Measurements from ENCODE around the gene DRD2. TPM values are rescaled to one million over a fixed set of nuclear protein-coding genes. Genes with fewer than 3 reads are reported as not detected.
"Not testable (repeated sequence)": the region's sequence is repeated elsewhere in the genome, so short reads cannot be mapped to it uniquely, and the experiment has no call there.

The DRD2 gene
- total RNA-seq (0.67 and 1.8 TPM in 2 replicates), polyA plus RNA-seq (0.59 and 1.2 TPM in 2 replicates)

GRCh38 chr11:113475160-113475761 is at the start of gene DRD2:
Gene DRD2, minus strand, starts transcription at chr11:113475398. Its CDS starts 50,747 bp downstream, at chr11:113424651.
- H3K36me3 ChIP-seq (replicated peaks; ENCODE audit: insufficient read depth, low read depth), result no peaks in the 10 kb centered on the region
- TF ChIP-seq EZH2 (IDR thresholded peaks at IDR 0.05; ENCODE audit: borderline replicate concordance), result no peak
- no peak for TF ChIP-seq EZH2phosphoT487 (IDR thresholded peaks at IDR 0.05; ENCODE audit: low read depth, severe bottlenecking, unreplicated experiment)
- no peak for TF ChIP-seq CTCF (IDR thresholded peaks at IDR 0.05; ENCODE audit: poor library complexity)
- 3% methylated on average over 26 of the region's 65 CpGs for WGBS (ENCODE audit: low lambda C conversion rate, missing lambda C conversion rate)
- H3K4me1 ChIP-seq (ENCODE audit: insufficient read depth), result peaks cover 4% of the 10 kb centered on the region
- no peak for DNase-seq (ENCODE audit: low spot score)
- no peaks in the 10 kb centered on the region for H3K9me3 ChIP-seq (ENCODE audit: low read depth)
- H3K27ac ChIP-seq, result no peak within 1 kb of the TSS
- no peaks in the 10 kb centered on the region for H3K79me2 ChIP-seq
- no peaks in the 10 kb centered on the region for H3K9me2 ChIP-seq (replicated peaks; ENCODE audit: insufficient read depth)
- peaks cover 3% of the 10 kb centered on the region for H4K20me1 ChIP-seq (ENCODE audit: insufficient read depth, poor library complexity, severe bottlenecking)
- H3K27me3 ChIP-seq, result peaks cover 63% of the 10 kb centered on the region
- H3K4me3 ChIP-seq, result peak within 1 kb of the TSS; percentile 13
- H2AFZ ChIP-seq, result no peak within 1 kb of the TSS
- H3K4me2 ChIP-seq, result peak within 1 kb of the TSS; percentile 84

GRCh38 chr11:113523906-113524305 is 48.7 kb upstream of the DRD2 start:
- not testable (repeated sequence) for H2AFZ ChIP-seq; H3K4me3 ChIP-seq; H3K36me3 ChIP-seq (replicated peaks; ENCODE audit: insufficient read depth, low read depth); H3K4me2 ChIP-seq; H3K79me2 ChIP-seq; H3K9me3 ChIP-seq (ENCODE audit: low read depth); H3K27me3 ChIP-seq; H4K20me1 ChIP-seq (ENCODE audit: insufficient read depth, poor library complexity, severe bottlenecking); H3K27ac ChIP-seq; H3K9me2 ChIP-seq (replicated peaks; ENCODE audit: insufficient read depth); DNase-seq (ENCODE audit: low spot score); H3K4me1 ChIP-seq (ENCODE audit: insufficient read depth)
- WGBS (ENCODE audit: low lambda C conversion rate, missing lambda C conversion rate), result 97% methylated on average over 20 of the region's 24 CpGs

- 75% methylated on average over 3 of the region's 3 CpGs for WGBS (ENCODE audit: low lambda C conversion rate, missing lambda C conversion rate)
- Histone ChIP-seq H2AFZ (no peak overlapping the region), H3K4me1 (ENCODE audit: insufficient read depth) (no peaks in the 10 kb centered on the region), H3K4me3 (no peak overlapping the region), H3K4me2 (no peak overlapping the region), H3K79me2 (no peaks in the 10 kb centered on the region), H3K27me3 (no peaks in the 10 kb centered on the region), H3K27ac (no peak overlapping the region), H3K9me3 (ENCODE audit: low read depth) (no peaks in the 10 kb centered on the region), H3K36me3 (replicated peaks; ENCODE audit: insufficient read depth, low read depth) (no peaks in the 10 kb centered on the region), H4K20me1 (ENCODE audit: insufficient read depth, poor library complexity, severe bottlenecking) (no peaks in the 10 kb centered on the region), H3K9me2 (replicated peaks; ENCODE audit: insufficient read depth) (no peaks in the 10 kb centered on the region)
- DNase-seq (ENCODE audit: low spot score), result no peak
- no peak for TF ChIP-seq EZH2 (IDR thresholded peaks at IDR 0.05; ENCODE audit: borderline replicate concordance)
- TF ChIP-seq EZH2phosphoT487 (IDR thresholded peaks at IDR 0.05; ENCODE audit: low read depth, severe bottlenecking, unreplicated experiment), result no peak
- no peak for TF ChIP-seq CTCF (IDR thresholded peaks at IDR 0.05; ENCODE audit: poor library complexity)
Observed at GRCh38 chr11:113521737-113522517, 46.7 kb upstream of the DRD2 start.

GRCh38 chr11:113519989-113520613 is 44.9 kb upstream of the DRD2 start:
- Histone ChIP-seq H4K20me1 (ENCODE audit: insufficient read depth, poor library complexity, severe bottlenecking) (no peaks in the 10 kb centered on the region), H3K4me1 (ENCODE audit: insufficient read depth) (no peaks in the 10 kb centered on the region), H3K79me2 (no peaks in the 10 kb centered on the region), H3K27ac (no peak overlapping the region), H3K9me3 (ENCODE audit: low read depth) (no peaks in the 10 kb centered on the region), H3K27me3 (no peaks in the 10 kb centered on the region), H3K4me2 (no peak overlapping the region), H3K9me2 (replicated peaks; ENCODE audit: insufficient read depth) (no peaks in the 10 kb centered on the region), H2AFZ (no peak overlapping the region), H3K4me3 (no peak overlapping the region), H3K36me3 (replicated peaks; ENCODE audit: insufficient read depth, low read depth) (no peaks in the 10 kb centered on the region)
- 54% methylated on average over 4 of the region's 4 CpGs for WGBS (ENCODE audit: low lambda C conversion rate, missing lambda C conversion rate)
- no peak for TF ChIP-seq EZH2phosphoT487 (IDR thresholded peaks at IDR 0.05; ENCODE audit: low read depth, severe bottlenecking, unreplicated experiment)
- TF ChIP-seq EZH2 (IDR thresholded peaks at IDR 0.05; ENCODE audit: borderline replicate concordance), result no peak
- TF ChIP-seq CTCF (IDR thresholded peaks at IDR 0.05; ENCODE audit: poor library complexity), result no peak
- no peak for DNase-seq (ENCODE audit: low spot score)
